ENCODE data around the gene OVCH2. TPM values are rescaled to one million over a fixed set of nuclear protein-coding genes. Genes with fewer than 3 reads are reported as not detected.
"Not testable (repeated sequence)": the region's sequence is repeated elsewhere in the genome, so short reads cannot be mapped to it uniquely, and the experiment has no call there.

OVCH2 gene
- total and polyA plus RNA-seq, 10 donors, result not detected

- intact Hi-C loops (cut with DNase I; ENCODE audit: low total_unique reads), result no loop called here
Observed at GRCh38 chr11:7665473-7666291, 40.6 kb downstream of the OVCH2 start.

GRCh38 chr11:7664867-7665266 lies 41.4 kb downstream of the OVCH2 start:
- no peak overlapping the region for H3K4me3 ChIP-seq
- intact Hi-C loops (cut with DNase I; ENCODE audit: low total_unique reads), result no loop called here
- peaks cover 0 to 15% (median 0%) of the 10 kb centered on the region in 7 donors for H3K27me3 ChIP-seq (replicated peaks in 1 of 7)
- H3K4me1 ChIP-seq, result peaks cover 0 to 5% (median 0%) of the 10 kb centered on the region in 6 donors
- 73 to 91% (median 79%) methylated on average over 5 to 6 of the region's 6 CpGs for WGBS, 5 donors
- peaks cover 0 to 6% (median 0%) of the 10 kb centered on the region in 6 donors for H3K36me3 ChIP-seq
- H3K27ac ChIP-seq, result no peak overlapping the region
- TF ChIP-seq POLR2AphosphoS5 (IDR thresholded peaks at IDR 0.05) (no peak), POLR2A (IDR thresholded peaks at IDR 0.05) (no peak), CTCF (IDR thresholded peaks at IDR 0.05 in 8 of 11, conservative IDR thresholded peaks at IDR 0.05 in 3 of 11) (no peak)
- no peaks in the 10 kb centered on the region for H3K9me3 ChIP-seq
- DNase-seq, result no peak

More at GRCh38 chr11:7665473-7666291, 40.6 kb downstream of the OVCH2 start:
- Histone ChIP-seq H3K9me3 (no peaks in the 10 kb centered on the region), H3K36me3 (peaks cover 0 to 6% (median 0%) of the 10 kb centered on the region in 6 donors), H3K4me3 (no peak overlapping the region), H3K27ac (no peak overlapping the region), H3K27me3 (replicated peaks in 1 of 7) (peaks cover 0 to 20% (median 0%) of the 10 kb centered on the region in 7 donors), H3K4me1 (peaks cover 0 to 5% (median 0%) of the 10 kb centered on the region in 6 donors)
- WGBS, 5 donors, result 46 to 57% (median 51%) methylated on average over 19 to 20 of the region's 20 CpGs
- DNase-seq, result peak; percentile 93
- TF ChIP-seq POLR2AphosphoS5 (IDR thresholded peaks at IDR 0.05) (peak; percentile 25 to 44 (median 32)), CTCF (IDR thresholded peaks at IDR 0.05 in 8 of 11, conservative IDR thresholded peaks at IDR 0.05 in 3 of 11) (peak; percentile 74 to 89 (median 85)), POLR2A (IDR thresholded peaks at IDR 0.05) (no peak)

GRCh38 chr11:7663531-7663930 lies 42.7 kb downstream of the OVCH2 start:
- intact Hi-C loops (cut with DNase I; ENCODE audit: low total_unique reads); H3K9me3 ChIP-seq; DNase-seq; H3K4me3 ChIP-seq; H3K27ac ChIP-seq; H3K36me3 ChIP-seq; H3K4me1 ChIP-seq: not testable (repeated sequence)
- 72 to 94% (median 89%) methylated on average over 7 to 16 of the region's 16 CpGs for WGBS, 5 donors
- H3K27me3 ChIP-seq (replicated peaks in 1 of 7), result peaks cover 0 to 15% (median 0%) of the 10 kb centered on the region in 7 donors

GRCh38 chr11:7657306-7658025 lies 48.8 kb downstream of the OVCH2 start:
- peaks cover 2 to 53% (median 26%) of the 10 kb centered on the region in 6 donors for H3K36me3 ChIP-seq
- no peaks in the 10 kb centered on the region for H3K9me3 ChIP-seq
- DNase-seq, result no peak
- no peak overlapping the region for H3K4me3 ChIP-seq
- 55 to 64% (median 60%) methylated on average over 15 of the region's 15 CpGs for WGBS, 5 donors
- no peak overlapping the region for H3K27ac ChIP-seq
- intact Hi-C loops (cut with DNase I; ENCODE audit: low total_unique reads), result no loop called here
- H3K27me3 ChIP-seq (replicated peaks in 1 of 7), result no peaks in the 10 kb centered on the region
- no peaks in the 10 kb centered on the region for H3K4me1 ChIP-seq
- TF ChIP-seq POLR2A (IDR thresholded peaks at IDR 0.05) (no peak), CTCF (IDR thresholded peaks at IDR 0.05 in 8 of 11, conservative IDR thresholded peaks at IDR 0.05 in 3 of 11) (peak in 5 of 11 experiments; percentile 18 to 41 (median 37)), POLR2AphosphoS5 (IDR thresholded peaks at IDR 0.05) (no peak)

All from spleen (tissue), 11 donors.